ENCODE measurements around the gene SMIM7. TPM values are rescaled to one million over a fixed set of nuclear protein-coding genes. Genes with fewer than 3 reads are reported as not detected.
A peak's percentile ranks its signal among the peaks of the same experiment; 100 is the strongest.

SMIM7 gene
- total RNA-seq, 1 experiment from 2014 or later: 66.4 TPM

GRCh38 chr19:16627193-16627927, 32.6 kb downstream of the SMIM7 start:
- no TSS peak for BruUV-seq (replicated peaks)
- H3K9me3 ChIP-seq (ENCODE audit: control insufficient read depth in 1 of 2, insufficient read depth in 1 of 2, low read depth in 1 of 2, low read length in 2 of 2): no peaks in the 10 kb centered on the region
- DNase-seq (ENCODE audit: low read depth, low spot score): no peak
- no peaks in the 10 kb centered on the region for H3K9me2 ChIP-seq (ENCODE audit: insufficient read depth)
- H3K27ac ChIP-seq (ENCODE audit: low read depth, low read length): peak overlapping the region; percentile 63
- peaks cover 3 to 28% of the 10 kb centered on the region in 2 experiments; a peak in 2 of 4 replicates for H3K36me3 ChIP-seq (ENCODE audit: control insufficient read depth in 1 of 2, insufficient read depth in 2 of 2, low read length in 2 of 2)
- H3K4me2 ChIP-seq (ENCODE audit: low read length): peak overlapping the region; percentile 84
- H3K4me3 ChIP-seq (replicated peaks in 1 of 2; ENCODE audit: low read depth in 1 of 2, low read length in 2 of 2): peak overlapping the region; percentile 86 to 92
- peak; percentile 100 for TF ChIP-seq ZFX (IDR thresholded peaks at IDR 0.05)
- no peak for TF ChIP-seq ZBTB33 (IDR thresholded peaks at IDR 0.05; ENCODE audit: extremely low read depth, insufficient replicate concordance, low read length)
- POLR2A ChIA-PET: interaction anchor here (0.9 to 1.5 kb wide), 3 partner anchors 9 to 11 kb away, joined by 3 read pairs; no protein-coding TSS in a partner anchor
- no peaks in the 10 kb centered on the region for H3K27me3 ChIP-seq (ENCODE audit: insufficient read depth, low read length)
- H2AFZ ChIP-seq (ENCODE audit: low read depth, low read length, poor library complexity, severe bottlenecking): no peak overlapping the region
- peaks cover 55% of the 10 kb centered on the region for H3K79me2 ChIP-seq (ENCODE audit: insufficient read depth, low read length)
- peak overlapping the region; percentile 93 for H3K9ac ChIP-seq (ENCODE audit: low read length)
- RAD21 ChIA-PET (ENCODE audit: low non-redundant PET in 1 of 2, low total read pairs in 2 of 2, uncharacterized antibody in 2 of 2, unreplicated experiment in 2 of 2): no interaction called here
- CTCF ChIA-PET: no interaction called here
- peaks cover 11% of the 10 kb centered on the region; the same call in 1 of the 2 replicates for H4K20me1 ChIP-seq (ENCODE audit: insufficient read depth)
- ATAC-seq: no peak
- H3K4me1 ChIP-seq (ENCODE audit: control insufficient read depth in 1 of 2, insufficient read depth in 2 of 2, low read length in 2 of 2): peaks cover 6 to 14% of the 10 kb centered on the region in 2 experiments
- intact Hi-C loops (cut with micrococcal nuclease): no loop called here

GRCh38 chr19:16626796-16627192, 33.1 kb downstream of the SMIM7 start:
- Histone ChIP-seq H3K4me2 (ENCODE audit: low read length) (peak overlapping the region; percentile 84), H3K27ac (ENCODE audit: low read depth, low read length) (peak overlapping the region; percentile 63), H3K27me3 (ENCODE audit: insufficient read depth, low read length) (no peaks in the 10 kb centered on the region), H4K20me1 (ENCODE audit: insufficient read depth) (peaks cover 11% of the 10 kb centered on the region; the same call in 1 of the 2 replicates), H3K79me2 (ENCODE audit: insufficient read depth, low read length) (peaks cover 61% of the 10 kb centered on the region), H2AFZ (ENCODE audit: low read depth, low read length, poor library complexity, severe bottlenecking) (no peak overlapping the region), H3K4me3 (replicated peaks in 1 of 2; ENCODE audit: low read depth in 1 of 2, low read length in 2 of 2) (peak overlapping the region; percentile 86 to 92), H3K9ac (ENCODE audit: low read length) (peak overlapping the region; percentile 93), H3K9me2 (ENCODE audit: insufficient read depth) (no peaks in the 10 kb centered on the region), H3K4me1 (ENCODE audit: control insufficient read depth in 1 of 2, insufficient read depth in 2 of 2, low read length in 2 of 2) (peaks cover 6 to 14% of the 10 kb centered on the region in 2 experiments), H3K36me3 (ENCODE audit: control insufficient read depth in 1 of 2, insufficient read depth in 2 of 2, low read length in 2 of 2) (peaks cover 3 to 28% of the 10 kb centered on the region in 2 experiments; a peak in 2 of 4 replicates), H3K9me3 (ENCODE audit: control insufficient read depth in 1 of 2, insufficient read depth in 1 of 2, low read depth in 1 of 2, low read length in 2 of 2) (no peaks in the 10 kb centered on the region)
- no peak for DNase-seq (ENCODE audit: low read depth, low spot score)
- ChIA-PET CTCF (no interaction called here), RAD21 (ENCODE audit: low non-redundant PET in 1 of 2, low total read pairs in 2 of 2, uncharacterized antibody in 2 of 2, unreplicated experiment in 2 of 2) (no interaction called here), POLR2A (interaction anchor here (0.8 to 1.5 kb wide), 2 partner anchors 10 to 222 kb away, joined by 3 to 4 read pairs; no protein-coding TSS in a partner anchor)
- ATAC-seq: no peak
- no TSS peak for BruUV-seq (replicated peaks)
- intact Hi-C loops (cut with micrococcal nuclease): no loop called here
- no peak for TF ChIP-seq RAD21 (IDR thresholded peaks at IDR 0.05; ENCODE audit: low read depth)
- no peak for TF ChIP-seq EGR1 (IDR thresholded peaks at IDR 0.05; ENCODE audit: low read depth)
- no peak for TF ChIP-seq EZH2phosphoT487 (IDR thresholded peaks at IDR 0.05; ENCODE audit: borderline replicate concordance)
- no peak for TF ChIP-seq ZNF274 (IDR thresholded peaks at IDR 0.05; ENCODE audit: low read depth, low read length)
- TF ChIP-seq YY1 (IDR thresholded peaks at IDR 0.05; ENCODE audit: extremely low read depth, insufficient replicate concordance, low read depth, low read length): no peak
- TF ChIP-seq FOSL1 (IDR thresholded peaks at IDR 0.05; ENCODE audit: low read depth): no peak
- TF ChIP-seq, protein P1, sequence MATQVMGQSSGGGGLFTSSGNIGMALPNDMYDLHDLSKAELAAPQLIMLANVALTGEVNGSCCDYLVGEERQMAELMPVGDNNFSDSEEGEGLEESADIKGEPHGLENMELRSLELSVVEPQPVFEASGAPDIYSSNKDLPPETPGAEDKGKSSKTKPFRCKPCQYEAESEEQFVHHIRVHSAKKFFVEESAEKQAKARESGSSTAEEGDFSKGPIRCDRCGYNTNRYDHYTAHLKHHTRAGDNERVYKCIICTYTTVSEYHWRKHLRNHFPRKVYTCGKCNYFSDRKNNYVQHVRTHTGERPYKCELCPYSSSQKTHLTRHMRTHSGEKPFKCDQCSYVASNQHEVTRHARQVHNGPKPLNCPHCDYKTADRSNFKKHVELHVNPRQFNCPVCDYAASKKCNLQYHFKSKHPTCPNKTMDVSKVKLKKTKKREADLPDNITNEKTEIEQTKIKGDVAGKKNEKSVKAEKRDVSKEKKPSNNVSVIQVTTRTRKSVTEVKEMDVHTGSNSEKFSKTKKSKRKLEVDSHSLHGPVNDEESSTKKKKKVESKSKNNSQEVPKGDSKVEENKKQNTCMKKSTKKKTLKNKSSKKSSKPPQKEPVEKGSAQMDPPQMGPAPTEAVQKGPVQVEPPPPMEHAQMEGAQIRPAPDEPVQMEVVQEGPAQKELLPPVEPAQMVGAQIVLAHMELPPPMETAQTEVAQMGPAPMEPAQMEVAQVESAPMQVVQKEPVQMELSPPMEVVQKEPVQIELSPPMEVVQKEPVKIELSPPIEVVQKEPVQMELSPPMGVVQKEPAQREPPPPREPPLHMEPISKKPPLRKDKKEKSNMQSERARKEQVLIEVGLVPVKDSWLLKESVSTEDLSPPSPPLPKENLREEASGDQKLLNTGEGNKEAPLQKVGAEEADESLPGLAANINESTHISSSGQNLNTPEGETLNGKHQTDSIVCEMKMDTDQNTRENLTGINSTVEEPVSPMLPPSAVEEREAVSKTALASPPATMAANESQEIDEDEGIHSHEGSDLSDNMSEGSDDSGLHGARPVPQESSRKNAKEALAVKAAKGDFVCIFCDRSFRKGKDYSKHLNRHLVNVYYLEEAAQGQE (IDR thresholded peaks at IDR 0.05; ENCODE audit: low read depth): no peak
- no peak for TF ChIP-seq ZBTB33 (IDR thresholded peaks at IDR 0.05; ENCODE audit: extremely low read depth, insufficient replicate concordance, low read length)
- TF ChIP-seq ELF1 (IDR thresholded peaks at IDR 0.05; ENCODE audit: borderline replicate concordance, low read depth): no peak
